Activated gamma-delta T cell treated with Interleukin-2 at 50 U/mL for 16 hours (primary cell): ENCODE measurements around the gene RAB43.
"Not testable (repeated sequence)": the region's sequence is repeated elsewhere in the genome, so short reads cannot be mapped to it uniquely, and the experiment has no call there.

ENCODE experiments used
- DNase-seq: peaks from one replicate; pipeline ENCODE4 v3.0.0-alpha.2; 2020

Gene RAB43

GRCh38 chr3:129087904-129088303, 33.7 kb downstream of the RAB43 start:
- not testable (repeated sequence) for DNase-seq

- no peak for DNase-seq
These were observed 34.4 kb downstream of the RAB43 start for GRCh38 chr3:129087138-129087702.

GRCh38 chr3:129085818-129086217, 35.8 kb downstream of the RAB43 start:
- no peak for DNase-seq

GRCh38 chr3:129085165-129085715, 36.4 kb downstream of the RAB43 start:
- DNase-seq, result no peak

GRCh38 chr3:129084501-129084900, 37.1 kb downstream of the RAB43 start:
- DNase-seq, result no peak

GRCh38 chr3:129082026-129082425, 39.6 kb downstream of the RAB43 start:
- no peak for DNase-seq

- no peak for DNase-seq
These were observed 40.1 kb downstream of the RAB43 start for GRCh38 chr3:129081503-129081902.

DNA sequence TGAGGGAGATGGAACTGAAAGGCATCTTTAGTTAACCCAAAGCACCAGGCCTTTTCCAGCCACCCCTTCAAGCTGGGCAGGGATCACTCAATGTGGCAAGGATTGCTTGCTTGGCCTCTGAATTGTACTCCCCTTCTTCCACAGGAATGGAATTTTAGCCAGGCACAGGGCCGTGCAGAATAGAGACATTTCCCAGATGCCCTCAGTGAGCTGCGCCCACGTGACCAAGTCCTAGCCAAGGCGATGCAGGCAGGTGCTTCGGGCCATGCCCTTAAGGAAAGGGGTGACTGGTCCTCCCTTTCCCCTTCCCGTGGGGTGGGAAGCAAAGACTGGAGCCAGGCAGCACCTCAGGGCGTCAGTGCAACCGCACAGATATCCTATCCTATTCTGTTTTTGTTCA, 43.1 kb downstream of the RAB43 start:
- no peak for DNase-seq

DNA sequence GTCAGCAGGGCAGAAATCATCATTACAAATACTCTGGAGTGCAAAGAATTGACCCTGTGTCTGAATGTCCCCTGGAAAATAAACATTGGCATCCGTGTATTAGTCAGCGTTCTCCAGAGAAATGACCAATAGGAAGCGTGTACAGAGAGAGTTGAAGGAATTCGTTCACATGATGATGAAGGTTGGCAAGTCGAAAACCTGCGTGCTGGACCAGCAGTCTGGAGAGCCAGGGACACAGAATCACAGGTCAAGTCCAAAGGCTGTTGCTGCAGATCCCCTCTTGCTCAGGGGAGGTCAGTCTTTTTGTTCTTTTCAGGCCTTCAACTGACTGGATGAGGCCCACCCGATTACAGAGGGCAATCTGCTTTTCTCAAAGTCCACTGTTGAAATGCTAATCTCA, 44.4 kb downstream of the RAB43 start:
- no peak for DNase-seq

- no peak for DNase-seq
These were observed 51.3 kb downstream of the RAB43 start for GRCh38 chr3:129070086-129070885.

GRCh38 chr3:129069313-129070085, 52.1 kb downstream of the RAB43 start:
- DNase-seq, result not testable (repeated sequence)

GRCh38 chr3:129068291-129068886, 53.2 kb downstream of the RAB43 start:
- no peak for DNase-seq

DNA sequence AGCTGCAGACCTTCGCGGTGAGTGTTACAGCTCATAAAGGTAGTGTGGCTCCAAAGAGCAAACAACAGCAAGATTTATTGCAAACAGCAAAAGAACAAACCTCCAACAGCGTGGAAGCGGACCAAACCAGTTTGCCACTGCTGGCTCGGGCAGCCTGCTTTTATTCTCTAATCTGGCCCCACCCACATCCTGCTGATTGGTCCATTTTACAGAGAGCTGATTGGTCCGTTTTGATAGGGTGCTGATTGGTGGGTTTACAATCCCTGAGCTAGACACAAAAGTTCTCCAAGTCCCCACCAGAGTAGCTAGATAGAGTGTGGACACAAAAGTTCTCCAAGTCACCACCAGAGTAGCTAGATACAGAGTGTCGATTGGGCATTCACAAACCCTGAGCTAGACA, 53.9 kb downstream of the RAB43 start:
- DNase-seq, result not testable (repeated sequence)

DNA sequence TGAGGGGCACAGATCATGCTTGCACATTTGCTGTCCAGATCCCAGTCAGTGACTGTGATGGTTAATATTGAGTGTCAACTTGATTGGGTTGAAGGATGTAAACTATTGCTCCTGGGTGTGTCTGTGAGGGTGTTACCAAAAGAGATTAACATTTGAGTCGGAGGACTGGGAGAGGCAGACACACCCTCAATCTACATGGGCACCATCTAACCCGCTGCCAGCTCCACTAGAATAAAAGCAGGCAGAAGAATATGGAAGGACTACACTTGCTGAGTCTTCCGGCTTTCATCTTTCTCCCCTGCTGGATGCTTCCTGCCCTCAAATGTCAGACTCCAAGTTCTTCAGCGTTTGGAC, 55.9 kb downstream of the RAB43 start:
- DNase-seq, result no peak

DNA sequence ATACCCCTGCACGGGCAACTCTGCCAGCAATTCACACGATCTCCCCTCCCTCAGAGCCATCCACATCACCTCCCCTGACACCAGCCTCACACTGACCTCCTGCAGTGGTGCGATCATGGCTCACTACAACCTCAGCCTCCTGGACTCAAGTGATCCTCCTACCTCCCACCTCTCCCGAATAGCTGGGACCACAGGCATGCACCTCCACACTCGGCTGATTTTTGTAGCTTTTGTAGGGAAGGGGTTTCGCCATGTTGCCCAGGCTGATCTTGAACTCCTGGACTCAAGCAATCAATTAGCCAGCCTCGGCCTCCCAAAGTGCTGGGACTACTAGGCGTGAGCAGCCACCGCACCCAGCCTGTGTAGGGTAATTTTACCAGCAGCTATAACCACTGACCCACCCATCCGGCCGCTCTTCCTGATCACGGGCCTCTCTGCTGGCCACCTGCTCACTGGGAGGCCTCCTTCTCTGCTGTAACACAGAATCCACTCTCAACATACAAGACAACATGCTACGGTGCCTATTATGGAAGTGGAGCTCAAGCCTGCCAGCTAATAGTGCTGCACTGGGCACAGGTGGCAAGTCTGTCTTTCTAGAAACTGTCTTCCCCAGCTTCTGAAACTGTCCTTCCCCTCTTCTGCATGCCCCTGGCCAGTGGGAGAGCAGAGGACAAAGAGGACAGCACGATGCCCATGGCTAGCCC, 56.4 kb downstream of the RAB43 start:
- no peak for DNase-seq

GRCh38 chr3:129063841-129064482, 57.6 kb downstream of the RAB43 start:
- no peak for DNase-seq

- DNase-seq, result no peak
These were observed 58.4 kb downstream of the RAB43 start for GRCh38 chr3:129063091-129063640.

DNA sequence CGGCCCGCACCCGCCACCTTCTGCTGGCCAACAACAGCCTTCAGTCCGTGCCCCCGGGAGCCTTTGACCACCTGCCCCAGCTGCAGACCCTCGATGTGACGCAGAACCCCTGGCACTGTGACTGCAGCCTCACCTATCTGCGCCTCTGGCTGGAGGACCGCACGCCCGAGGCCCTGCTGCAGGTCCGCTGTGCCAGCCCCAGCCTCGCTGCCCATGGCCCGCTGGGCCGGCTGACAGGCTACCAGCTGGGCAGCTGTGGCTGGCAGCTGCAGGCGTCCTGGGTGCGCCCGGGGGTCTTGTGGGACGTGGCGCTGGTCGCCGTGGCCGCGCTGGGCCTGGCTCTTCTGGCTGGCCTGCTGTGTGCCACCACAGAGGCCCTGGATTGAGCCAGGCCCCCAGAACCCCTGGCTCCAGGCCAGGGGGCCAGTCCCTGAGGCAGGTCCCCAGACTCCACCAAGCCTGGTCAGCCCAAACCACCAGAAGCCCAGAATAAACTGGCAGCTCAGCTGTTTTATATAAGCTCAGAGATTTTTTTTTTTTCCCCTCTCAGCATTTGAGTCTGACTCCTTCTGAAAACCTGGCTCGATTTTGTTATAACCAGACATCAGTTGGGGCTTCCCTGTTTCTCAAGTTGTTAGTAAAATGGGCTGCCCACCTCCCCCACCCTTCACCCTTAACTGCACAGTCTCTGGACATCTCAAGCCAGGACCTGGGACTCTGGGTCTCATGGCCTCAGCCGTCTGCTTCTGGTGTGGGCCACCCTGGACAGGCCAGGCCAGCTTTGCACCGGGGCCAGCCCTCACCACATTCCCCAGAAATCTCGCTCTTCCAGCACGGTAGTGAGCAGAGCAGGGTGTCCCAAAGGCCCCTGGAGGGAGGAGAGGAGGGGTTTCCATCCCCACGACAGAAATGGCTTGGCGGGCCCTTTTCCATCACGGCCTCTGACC, 59.4 kb downstream of the RAB43 start:
- no peak for DNase-seq

DNA sequence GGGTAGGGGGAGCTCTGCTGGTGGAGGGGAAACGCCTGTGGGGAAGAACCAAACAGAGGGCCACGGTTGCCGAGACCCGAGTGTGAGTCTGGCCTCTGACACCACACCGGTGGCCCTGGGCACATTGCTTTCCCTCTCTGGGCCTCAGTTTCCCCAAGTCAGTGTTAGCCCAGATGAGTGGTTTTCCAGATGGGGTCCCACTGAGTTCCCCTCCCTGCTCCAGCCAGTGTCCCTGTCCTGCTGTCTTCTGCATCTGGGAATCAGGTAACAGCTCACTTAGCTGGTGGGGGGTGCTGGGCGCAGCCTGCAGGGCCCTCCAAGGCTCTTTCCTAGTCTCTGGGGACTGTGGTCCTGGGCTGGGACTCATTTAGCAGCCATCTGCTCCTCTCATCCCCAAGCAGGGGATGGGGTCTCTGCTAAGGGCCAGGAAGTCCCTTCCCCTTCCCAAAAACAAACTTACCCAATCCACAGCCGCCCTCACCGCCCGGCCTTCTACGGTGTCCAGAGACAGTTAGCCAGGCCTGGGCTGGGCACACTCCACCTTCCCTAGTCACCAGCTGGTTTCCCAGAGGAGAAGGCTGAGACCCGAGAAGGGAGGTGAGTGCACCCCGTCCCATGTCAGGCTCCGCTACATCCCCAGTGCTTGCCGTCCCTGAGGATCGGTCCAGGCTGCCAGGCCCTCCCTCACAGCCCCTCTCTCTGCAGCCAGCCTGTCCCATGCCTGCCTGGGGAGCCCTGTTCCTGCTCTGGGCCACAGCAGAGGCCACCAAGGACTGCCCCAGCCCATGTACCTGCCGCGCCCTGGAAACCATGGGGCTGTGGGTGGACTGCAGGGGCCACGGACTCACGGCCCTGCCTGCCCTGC, 60.3 kb downstream of the RAB43 start:
- no peak for DNase-seq
